Lower leg skin (tissue), 3 donors: ENCODE measurements around the gene MAN2B1.

Experiments used
- POLR2A ChIP-seq, 2 donors: fragments of 450-650 bp; IDR thresholded peaks; one replicate each; pipeline ENCODE4 v1.6.1; 2016 to 2017; ENCODE audit warnings: antibody characterized with exemption in 2 of 2, mild to moderate bottlenecking in 1 of 2, moderate library complexity in 1 of 2
- TF ChIP-seq, protein P1 (sequence below), 3 donors: fragments of 450-650 bp; IDR thresholded peaks; one replicate each; pipeline ENCODE4 v1.5.1; 2016; ENCODE audit warnings: antibody characterized with exemption in 3 of 3, mild to moderate bottlenecking in 3 of 3, moderate library complexity in 2 of 3

DNA sequence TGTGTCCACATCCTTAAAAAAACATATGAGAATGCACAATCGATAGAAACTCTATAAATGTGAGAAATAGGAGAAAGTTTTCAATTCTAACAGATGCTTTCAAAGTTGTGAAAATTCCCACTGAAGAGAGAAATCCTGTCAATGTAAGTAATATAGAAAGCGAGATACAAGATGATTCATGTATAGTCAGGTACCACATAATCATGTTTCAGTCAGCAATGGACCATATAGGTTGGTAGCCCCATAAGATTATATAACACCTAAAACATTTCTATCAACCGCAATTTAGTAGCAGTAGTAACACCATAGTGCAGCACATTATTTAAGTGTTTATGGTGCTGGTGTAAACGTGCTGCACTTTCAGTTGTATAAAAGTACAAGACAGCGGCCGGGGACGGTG, 37.3 kb downstream of the MAN2B1 start:
- TF ChIP-seq, protein P1, sequence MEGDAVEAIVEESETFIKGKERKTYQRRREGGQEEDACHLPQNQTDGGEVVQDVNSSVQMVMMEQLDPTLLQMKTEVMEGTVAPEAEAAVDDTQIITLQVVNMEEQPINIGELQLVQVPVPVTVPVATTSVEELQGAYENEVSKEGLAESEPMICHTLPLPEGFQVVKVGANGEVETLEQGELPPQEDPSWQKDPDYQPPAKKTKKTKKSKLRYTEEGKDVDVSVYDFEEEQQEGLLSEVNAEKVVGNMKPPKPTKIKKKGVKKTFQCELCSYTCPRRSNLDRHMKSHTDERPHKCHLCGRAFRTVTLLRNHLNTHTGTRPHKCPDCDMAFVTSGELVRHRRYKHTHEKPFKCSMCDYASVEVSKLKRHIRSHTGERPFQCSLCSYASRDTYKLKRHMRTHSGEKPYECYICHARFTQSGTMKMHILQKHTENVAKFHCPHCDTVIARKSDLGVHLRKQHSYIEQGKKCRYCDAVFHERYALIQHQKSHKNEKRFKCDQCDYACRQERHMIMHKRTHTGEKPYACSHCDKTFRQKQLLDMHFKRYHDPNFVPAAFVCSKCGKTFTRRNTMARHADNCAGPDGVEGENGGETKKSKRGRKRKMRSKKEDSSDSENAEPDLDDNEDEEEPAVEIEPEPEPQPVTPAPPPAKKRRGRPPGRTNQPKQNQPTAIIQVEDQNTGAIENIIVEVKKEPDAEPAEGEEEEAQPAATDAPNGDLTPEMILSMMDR (IDR thresholded peaks at IDR 0.05) = no peak
- no peak for TF ChIP-seq POLR2A (IDR thresholded peaks at IDR 0.05)
